Measurements from ENCODE around the gene CREM.

The CREM gene

DNA sequence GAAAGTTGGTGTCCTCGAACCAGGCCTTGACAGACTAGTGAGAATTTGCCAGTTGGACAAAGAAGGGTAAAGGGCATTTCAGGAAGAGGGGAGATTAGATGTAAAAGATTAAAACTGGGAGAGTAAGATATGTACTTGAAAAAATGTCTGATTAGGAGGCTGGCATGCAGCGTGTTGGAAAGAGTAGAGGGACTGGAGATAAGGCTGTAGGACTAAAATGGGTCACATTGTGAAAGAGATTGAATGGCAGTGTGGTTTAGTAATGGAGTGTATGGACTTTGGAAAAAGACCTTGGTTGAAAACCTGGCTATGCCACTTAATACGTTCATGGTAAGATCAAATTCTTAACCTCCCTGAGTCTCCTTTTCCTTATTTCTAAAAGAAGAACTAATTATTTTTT lies 14.1 kb downstream of the CREM start:
- H3K9ac ChIP-seq, result no peak overlapping the region
- TF ChIP-seq, protein P1, sequence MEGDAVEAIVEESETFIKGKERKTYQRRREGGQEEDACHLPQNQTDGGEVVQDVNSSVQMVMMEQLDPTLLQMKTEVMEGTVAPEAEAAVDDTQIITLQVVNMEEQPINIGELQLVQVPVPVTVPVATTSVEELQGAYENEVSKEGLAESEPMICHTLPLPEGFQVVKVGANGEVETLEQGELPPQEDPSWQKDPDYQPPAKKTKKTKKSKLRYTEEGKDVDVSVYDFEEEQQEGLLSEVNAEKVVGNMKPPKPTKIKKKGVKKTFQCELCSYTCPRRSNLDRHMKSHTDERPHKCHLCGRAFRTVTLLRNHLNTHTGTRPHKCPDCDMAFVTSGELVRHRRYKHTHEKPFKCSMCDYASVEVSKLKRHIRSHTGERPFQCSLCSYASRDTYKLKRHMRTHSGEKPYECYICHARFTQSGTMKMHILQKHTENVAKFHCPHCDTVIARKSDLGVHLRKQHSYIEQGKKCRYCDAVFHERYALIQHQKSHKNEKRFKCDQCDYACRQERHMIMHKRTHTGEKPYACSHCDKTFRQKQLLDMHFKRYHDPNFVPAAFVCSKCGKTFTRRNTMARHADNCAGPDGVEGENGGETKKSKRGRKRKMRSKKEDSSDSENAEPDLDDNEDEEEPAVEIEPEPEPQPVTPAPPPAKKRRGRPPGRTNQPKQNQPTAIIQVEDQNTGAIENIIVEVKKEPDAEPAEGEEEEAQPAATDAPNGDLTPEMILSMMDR (IDR thresholded peaks at IDR 0.05), result no peak
- no peaks in the 10 kb centered on the region for H3K27me3 ChIP-seq (ENCODE audit: control insufficient read depth, insufficient read depth, low read length)
- peaks cover 13% of the 10 kb centered on the region for H3K79me2 ChIP-seq
- H3K4me1 ChIP-seq, result peaks cover 4% of the 10 kb centered on the region
- H3K4me2 ChIP-seq (ENCODE audit: low read length), result no peak overlapping the region
- H3K27ac ChIP-seq, result no peak overlapping the region
- H3K4me3 ChIP-seq (ENCODE audit: low read depth, low read length), result no peak overlapping the region
- H3K36me3 ChIP-seq (ENCODE audit: control insufficient read depth, insufficient read depth, low read length), result no peaks in the 10 kb centered on the region
- H3K9me3 ChIP-seq (ENCODE audit: control insufficient read depth, low read length), result no peaks in the 10 kb centered on the region
- no peak overlapping the region for H2AFZ ChIP-seq

DNA sequence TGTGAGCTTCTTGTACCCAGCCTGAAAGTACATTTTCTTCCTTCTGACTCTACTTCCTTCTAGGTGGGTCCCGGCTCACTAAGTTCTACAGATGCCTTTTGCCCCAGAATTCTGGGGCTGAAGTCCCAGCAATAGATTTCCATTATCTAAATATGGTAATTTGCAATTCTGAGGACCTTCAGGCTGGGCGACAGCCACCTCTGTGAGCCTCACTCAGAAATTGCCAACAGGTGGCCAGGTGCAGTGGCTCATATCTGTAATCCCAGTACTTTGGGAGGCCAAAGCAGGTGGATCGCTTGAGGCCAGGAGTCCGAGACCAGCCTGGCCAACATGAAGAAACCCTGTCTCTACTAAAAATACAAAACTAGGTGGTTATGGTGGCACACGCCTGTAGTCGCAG lies 23.7 kb downstream of the CREM start:
- Histone ChIP-seq H3K9ac (no peak overlapping the region), H3K4me1 (peaks cover 12% of the 10 kb centered on the region), H3K9me3 (ENCODE audit: control insufficient read depth, low read length) (no peaks in the 10 kb centered on the region), H3K27ac (no peak overlapping the region), H3K4me3 (ENCODE audit: low read depth, low read length) (no peak overlapping the region), H3K36me3 (ENCODE audit: control insufficient read depth, insufficient read depth, low read length) (no peaks in the 10 kb centered on the region), H2AFZ (no peak overlapping the region), H3K27me3 (ENCODE audit: control insufficient read depth, insufficient read depth, low read length) (no peaks in the 10 kb centered on the region), H3K4me2 (ENCODE audit: low read length) (no peak overlapping the region), H3K79me2 (no peaks in the 10 kb centered on the region)
- TF ChIP-seq, protein P1 (IDR thresholded peaks at IDR 0.05), result no peak

DNA sequence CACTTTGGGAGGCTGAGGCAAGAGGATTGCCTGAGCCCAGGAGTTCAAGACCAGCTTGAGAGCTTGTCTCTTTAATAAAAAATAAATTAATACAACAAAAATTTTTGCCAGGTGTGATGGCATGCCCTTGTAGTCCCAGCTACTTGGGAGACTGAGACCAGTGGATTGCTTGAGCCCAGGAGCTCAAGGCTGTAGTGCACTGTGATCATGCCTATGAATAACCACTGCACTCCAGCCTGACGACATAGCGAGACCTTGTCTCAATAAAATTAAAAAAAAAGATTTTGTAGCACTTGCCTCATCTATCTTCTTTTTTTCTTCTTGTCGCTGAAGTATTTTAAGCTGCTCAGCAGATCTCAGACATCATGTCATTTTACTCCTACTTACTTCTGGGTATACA lies 26.3 kb downstream of the CREM start:
- Histone ChIP-seq H3K36me3 (ENCODE audit: control insufficient read depth, insufficient read depth, low read length) (no peaks in the 10 kb centered on the region), H3K9ac (no peak overlapping the region), H2AFZ (no peak overlapping the region), H3K79me2 (no peaks in the 10 kb centered on the region), H3K9me3 (ENCODE audit: control insufficient read depth, low read length) (no peaks in the 10 kb centered on the region), H3K4me1 (peaks cover 12% of the 10 kb centered on the region), H3K4me3 (ENCODE audit: low read depth, low read length) (no peak overlapping the region), H3K4me2 (ENCODE audit: low read length) (no peak overlapping the region), H3K27me3 (ENCODE audit: control insufficient read depth, insufficient read depth, low read length) (no peaks in the 10 kb centered on the region), H3K27ac (no peak overlapping the region)
- TF ChIP-seq, protein P1 (IDR thresholded peaks at IDR 0.05), result no peak

DNA sequence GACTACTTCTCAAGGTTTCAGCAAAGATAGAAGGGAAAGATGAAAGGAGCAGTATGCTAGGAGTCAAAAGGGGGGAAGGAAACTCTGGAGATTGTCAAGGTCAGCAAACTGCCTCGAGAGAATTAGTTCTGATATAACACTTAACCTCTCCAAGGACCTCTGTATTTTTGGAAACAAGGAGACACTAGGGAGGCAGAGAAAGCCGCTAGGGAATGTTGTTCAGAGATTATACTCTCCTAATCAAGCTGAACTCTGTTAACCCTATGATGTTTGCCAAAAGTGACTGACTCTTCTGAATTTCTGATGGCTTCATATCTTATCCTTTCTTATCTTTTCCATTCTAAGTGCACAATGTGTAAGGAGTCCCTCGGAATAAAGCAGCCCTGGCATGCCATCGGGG lies 27.1 kb downstream of the CREM start:
- Histone ChIP-seq H3K9me3 (ENCODE audit: control insufficient read depth, low read length) (no peaks in the 10 kb centered on the region), H3K79me2 (no peaks in the 10 kb centered on the region), H3K27me3 (ENCODE audit: control insufficient read depth, insufficient read depth, low read length) (no peaks in the 10 kb centered on the region), H3K4me3 (ENCODE audit: low read depth, low read length) (no peak overlapping the region), H3K4me1 (peaks cover 12% of the 10 kb centered on the region), H3K36me3 (ENCODE audit: control insufficient read depth, insufficient read depth, low read length) (no peaks in the 10 kb centered on the region), H3K4me2 (ENCODE audit: low read length) (no peak overlapping the region), H3K9ac (no peak overlapping the region), H2AFZ (peak overlapping the region; percentile 36), H3K27ac (no peak overlapping the region)
- TF ChIP-seq, protein P1 (IDR thresholded peaks at IDR 0.05), result no peak

DNA sequence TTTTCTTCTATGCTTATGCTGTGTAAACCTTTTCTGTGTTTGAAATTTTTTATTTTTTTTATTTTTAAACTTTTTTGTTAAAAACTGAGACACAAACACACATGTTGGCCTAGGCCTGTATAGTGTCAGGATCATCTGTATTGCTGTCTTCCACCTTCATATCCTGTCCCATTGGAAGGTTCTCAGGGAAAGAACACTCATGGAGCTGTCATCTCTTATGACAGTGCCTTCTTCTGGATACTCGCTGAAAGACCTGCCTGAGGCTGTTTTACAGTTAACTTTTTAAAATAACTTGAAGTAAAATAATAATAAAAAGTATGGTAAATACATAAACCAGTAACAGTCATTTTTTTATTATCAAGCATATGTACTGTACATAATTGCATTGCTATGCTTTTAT lies 34.1 kb downstream of the CREM start:
- no peak overlapping the region for H3K27ac ChIP-seq
- H3K9ac ChIP-seq, result no peak overlapping the region
- TF ChIP-seq, protein P1 (IDR thresholded peaks at IDR 0.05), result no peak
- H3K79me2 ChIP-seq, result no peaks in the 10 kb centered on the region
- H2AFZ ChIP-seq, result no peak overlapping the region
- no peaks in the 10 kb centered on the region for H3K4me1 ChIP-seq
- H3K9me3 ChIP-seq (ENCODE audit: control insufficient read depth, low read length), result no peaks in the 10 kb centered on the region
- no peak overlapping the region for H3K4me3 ChIP-seq (ENCODE audit: low read depth, low read length)
- H3K27me3 ChIP-seq (ENCODE audit: control insufficient read depth, insufficient read depth, low read length), result no peaks in the 10 kb centered on the region
- H3K4me2 ChIP-seq (ENCODE audit: low read length), result no peak overlapping the region
- H3K36me3 ChIP-seq (ENCODE audit: control insufficient read depth, insufficient read depth, low read length), result no peaks in the 10 kb centered on the region
